ENCODE data around the gene FIBCD1. TPM values are rescaled to one million over a fixed set of nuclear protein-coding genes. Genes with fewer than 3 reads are reported as not detected.

FIBCD1 gene
- total and polyA plus RNA-seq, 2 experiments from 2014 or later = 4.4 to 5.6 TPM

DNA sequence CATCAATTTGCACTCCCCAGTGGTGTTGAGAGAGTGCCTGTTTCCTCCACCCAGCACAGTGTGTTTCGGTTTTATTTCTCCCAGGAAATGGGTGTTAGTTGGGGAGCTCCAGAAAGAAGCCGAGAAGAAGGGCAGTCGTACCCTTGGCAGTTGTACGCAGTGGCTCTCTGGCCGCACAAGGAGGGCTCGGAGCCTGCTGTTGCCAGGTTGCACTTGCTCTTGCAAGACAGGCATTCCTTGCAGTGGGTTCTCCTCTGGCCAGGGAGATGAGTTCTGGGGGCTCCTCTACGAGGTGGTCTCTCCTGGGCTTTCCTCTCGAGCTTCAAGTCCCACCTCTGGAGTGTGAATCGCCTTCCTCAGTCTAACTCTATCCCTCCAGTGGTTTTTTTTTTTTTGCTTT, 71.5 kb downstream of the FIBCD1 start (continued):
- TF ChIP-seq, protein P1, sequence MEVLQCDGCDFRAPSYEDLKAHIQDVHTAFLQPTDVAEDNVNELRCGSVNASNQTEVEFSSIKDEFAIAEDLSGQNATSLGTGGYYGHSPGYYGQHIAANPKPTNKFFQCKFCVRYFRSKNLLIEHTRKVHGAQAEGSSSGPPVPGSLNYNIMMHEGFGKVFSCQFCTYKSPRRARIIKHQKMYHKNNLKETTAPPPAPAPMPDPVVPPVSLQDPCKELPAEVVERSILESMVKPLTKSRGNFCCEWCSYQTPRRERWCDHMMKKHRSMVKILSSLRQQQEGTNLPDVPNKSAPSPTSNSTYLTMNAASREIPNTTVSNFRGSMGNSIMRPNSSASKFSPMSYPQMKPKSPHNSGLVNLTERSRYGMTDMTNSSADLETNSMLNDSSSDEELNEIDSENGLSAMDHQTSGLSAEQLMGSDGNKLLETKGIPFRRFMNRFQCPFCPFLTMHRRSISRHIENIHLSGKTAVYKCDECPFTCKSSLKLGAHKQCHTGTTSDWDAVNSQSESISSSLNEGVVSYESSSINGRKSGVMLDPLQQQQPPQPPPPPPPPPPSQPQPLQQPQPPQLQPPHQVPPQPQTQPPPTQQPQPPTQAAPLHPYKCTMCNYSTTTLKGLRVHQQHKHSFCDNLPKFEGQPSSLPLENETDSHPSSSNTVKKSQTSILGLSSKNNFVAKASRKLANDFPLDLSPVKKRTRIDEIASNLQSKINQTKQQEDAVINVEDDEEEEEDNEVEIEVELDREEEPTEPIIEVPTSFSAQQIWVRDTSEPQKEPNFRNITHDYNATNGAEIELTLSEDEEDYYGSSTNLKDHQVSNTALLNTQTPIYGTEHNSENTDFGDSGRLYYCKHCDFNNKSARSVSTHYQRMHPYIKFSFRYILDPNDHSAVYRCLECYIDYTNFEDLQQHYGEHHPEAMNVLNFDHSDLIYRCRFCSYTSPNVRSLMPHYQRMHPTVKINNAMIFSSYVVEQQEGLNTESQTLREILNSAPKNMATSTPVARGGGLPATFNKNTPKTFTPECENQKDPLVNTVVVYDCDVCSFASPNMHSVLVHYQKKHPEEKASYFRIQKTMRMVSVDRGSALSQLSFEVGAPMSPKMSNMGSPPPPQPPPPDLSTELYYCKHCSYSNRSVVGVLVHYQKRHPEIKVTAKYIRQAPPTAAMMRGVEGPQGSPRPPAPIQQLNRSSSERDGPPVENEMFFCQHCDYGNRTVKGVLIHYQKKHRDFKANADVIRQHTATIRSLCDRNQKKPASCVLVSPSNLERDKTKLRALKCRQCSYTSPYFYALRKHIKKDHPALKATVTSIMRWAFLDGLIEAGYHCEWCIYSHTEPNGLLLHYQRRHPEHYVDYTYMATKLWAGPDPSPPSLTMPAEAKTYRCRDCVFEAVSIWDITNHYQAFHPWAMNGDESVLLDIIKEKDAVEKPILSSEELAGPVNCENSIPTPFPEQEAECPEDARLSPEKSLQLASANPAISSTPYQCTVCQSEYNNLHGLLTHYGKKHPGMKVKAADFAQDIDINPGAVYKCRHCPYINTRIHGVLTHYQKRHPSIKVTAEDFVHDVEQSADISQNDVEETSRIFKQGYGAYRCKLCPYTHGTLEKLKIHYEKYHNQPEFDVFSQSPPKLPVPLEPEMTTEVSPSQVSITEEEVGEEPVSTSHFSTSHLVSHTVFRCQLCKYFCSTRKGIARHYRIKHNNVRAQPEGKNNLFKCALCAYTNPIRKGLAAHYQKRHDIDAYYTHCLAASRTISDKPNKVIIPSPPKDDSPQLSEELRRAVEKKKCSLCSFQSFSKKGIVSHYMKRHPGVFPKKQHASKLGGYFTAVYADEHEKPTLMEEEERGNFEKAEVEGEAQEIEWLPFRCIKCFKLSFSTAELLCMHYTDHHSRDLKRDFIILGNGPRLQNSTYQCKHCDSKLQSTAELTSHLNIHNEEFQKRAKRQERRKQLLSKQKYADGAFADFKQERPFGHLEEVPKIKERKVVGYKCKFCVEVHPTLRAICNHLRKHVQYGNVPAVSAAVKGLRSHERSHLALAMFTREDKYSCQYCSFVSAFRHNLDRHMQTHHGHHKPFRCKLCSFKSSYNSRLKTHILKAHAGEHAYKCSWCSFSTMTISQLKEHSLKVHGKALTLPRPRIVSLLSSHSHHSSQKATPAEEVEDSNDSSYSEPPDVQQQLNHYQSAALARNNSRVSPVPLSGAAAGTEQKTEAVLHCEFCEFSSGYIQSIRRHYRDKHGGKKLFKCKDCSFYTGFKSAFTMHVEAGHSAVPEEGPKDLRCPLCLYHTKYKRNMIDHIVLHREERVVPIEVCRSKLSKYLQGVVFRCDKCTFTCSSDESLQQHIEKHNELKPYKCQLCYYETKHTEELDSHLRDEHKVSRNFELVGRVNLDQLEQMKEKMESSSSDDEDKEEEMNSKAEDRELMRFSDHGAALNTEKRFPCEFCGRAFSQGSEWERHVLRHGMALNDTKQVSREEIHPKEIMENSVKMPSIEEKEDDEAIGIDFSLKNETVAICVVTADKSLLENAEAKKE (CRISPR knock-in tag; IDR thresholded peaks at IDR 0.05) = no peak
- TF ChIP-seq CREB1 (CRISPR knock-in tag; IDR thresholded peaks at IDR 0.05; ENCODE audit: low read depth) (no peak), NANOG (IDR thresholded peaks at IDR 0.05; ENCODE audit: borderline replicate concordance) (no peak), JUNB (IDR thresholded peaks at IDR 0.05; ENCODE audit: unreplicated experiment) (no peak)
- TF ChIP-seq, protein P2, sequence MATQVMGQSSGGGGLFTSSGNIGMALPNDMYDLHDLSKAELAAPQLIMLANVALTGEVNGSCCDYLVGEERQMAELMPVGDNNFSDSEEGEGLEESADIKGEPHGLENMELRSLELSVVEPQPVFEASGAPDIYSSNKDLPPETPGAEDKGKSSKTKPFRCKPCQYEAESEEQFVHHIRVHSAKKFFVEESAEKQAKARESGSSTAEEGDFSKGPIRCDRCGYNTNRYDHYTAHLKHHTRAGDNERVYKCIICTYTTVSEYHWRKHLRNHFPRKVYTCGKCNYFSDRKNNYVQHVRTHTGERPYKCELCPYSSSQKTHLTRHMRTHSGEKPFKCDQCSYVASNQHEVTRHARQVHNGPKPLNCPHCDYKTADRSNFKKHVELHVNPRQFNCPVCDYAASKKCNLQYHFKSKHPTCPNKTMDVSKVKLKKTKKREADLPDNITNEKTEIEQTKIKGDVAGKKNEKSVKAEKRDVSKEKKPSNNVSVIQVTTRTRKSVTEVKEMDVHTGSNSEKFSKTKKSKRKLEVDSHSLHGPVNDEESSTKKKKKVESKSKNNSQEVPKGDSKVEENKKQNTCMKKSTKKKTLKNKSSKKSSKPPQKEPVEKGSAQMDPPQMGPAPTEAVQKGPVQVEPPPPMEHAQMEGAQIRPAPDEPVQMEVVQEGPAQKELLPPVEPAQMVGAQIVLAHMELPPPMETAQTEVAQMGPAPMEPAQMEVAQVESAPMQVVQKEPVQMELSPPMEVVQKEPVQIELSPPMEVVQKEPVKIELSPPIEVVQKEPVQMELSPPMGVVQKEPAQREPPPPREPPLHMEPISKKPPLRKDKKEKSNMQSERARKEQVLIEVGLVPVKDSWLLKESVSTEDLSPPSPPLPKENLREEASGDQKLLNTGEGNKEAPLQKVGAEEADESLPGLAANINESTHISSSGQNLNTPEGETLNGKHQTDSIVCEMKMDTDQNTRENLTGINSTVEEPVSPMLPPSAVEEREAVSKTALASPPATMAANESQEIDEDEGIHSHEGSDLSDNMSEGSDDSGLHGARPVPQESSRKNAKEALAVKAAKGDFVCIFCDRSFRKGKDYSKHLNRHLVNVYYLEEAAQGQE (IDR thresholded peaks at IDR 0.05; ENCODE audit: unreplicated experiment) = no peak

DNA sequence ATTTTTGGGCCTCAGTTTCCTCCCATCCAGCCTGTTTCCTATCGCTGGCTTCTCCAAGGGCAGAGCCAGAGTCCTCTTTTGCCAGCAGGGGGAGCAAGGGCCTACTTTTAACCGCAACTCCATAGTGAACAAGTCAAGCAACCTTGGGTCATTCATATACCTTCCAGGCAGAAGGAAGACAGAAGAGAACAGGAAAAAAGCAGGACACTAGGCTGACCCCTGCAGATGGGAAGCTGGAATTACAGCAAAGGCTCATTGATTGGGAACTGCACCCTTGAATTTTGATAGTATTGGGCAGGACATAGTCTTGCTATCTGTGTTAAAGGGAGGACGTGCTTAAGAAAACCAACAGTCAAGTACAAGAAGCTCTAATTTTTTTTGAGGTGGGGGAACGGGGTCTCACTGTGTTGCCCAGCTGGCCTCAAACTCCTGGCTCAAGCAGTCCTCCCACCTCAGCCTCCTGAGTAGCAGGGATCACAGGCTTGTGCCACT, 72.5 kb downstream of the FIBCD1 start:
- Histone ChIP-seq H3F3A (replicated peaks; ENCODE audit: low read depth) (peaks cover 15% of the 10 kb centered on the region; the same call in 1 of the 2 replicates), H3K4me1 (ENCODE audit: insufficient read depth) (no peaks in the 10 kb centered on the region), H4K20me1 (replicated peaks; ENCODE audit: insufficient read depth) (peaks cover 12% of the 10 kb centered on the region), H2AFZ (no peak overlapping the region), H3K4me3 (no peak overlapping the region), H3K9me2 (ENCODE audit: insufficient read depth) (no peaks in the 10 kb centered on the region), H3K79me2 (replicated peaks; ENCODE audit: insufficient read depth) (peaks cover 74% of the 10 kb centered on the region), H3K27ac (ENCODE audit: low read depth) (no peak overlapping the region), H3K27me3 (ENCODE audit: insufficient read depth) (no peaks in the 10 kb centered on the region), H3K4me2 (no peak overlapping the region), H3K36me3 (ENCODE audit: insufficient read depth) (peaks cover 5% of the 10 kb centered on the region; the same call in 1 of the 2 replicates)
- ATAC-seq (peak; percentile 97), DNase-seq (ENCODE audit: low spot score) (peak; percentile 97)
- Mint-ChIP-seq H3K4me1 (no peaks in the 10 kb centered on the region; the same call in 1 of the 3 replicates), H3K27me3 (ENCODE audit: insufficient read depth, low read depth, poor library complexity) (no peaks in the 10 kb centered on the region), H3K27ac (no peak overlapping the region), H3K36me3 (ENCODE audit: low read depth) (peaks cover 33% of the 10 kb centered on the region), H3K9me3 (no peaks in the 10 kb centered on the region), H3K4me3 (no peak overlapping the region)
- no peak for TF ChIP-seq EZH2phosphoT487 (IDR thresholded peaks at IDR 0.05; ENCODE audit: unreplicated experiment)
- TF ChIP-seq CTCF (conservative IDR thresholded peaks at IDR 0.05; ENCODE audit: low read depth in 2 of 2) = peak; percentile 91 to 100

All from GM23338 (cell line).